GM23248 (cell line): ENCODE data around the gene ANKRD6. TPM values are rescaled to one million over a fixed set of nuclear protein-coding genes. Genes with fewer than 3 reads are reported as not detected.
"Not testable (repeated sequence)": the region's sequence is repeated elsewhere in the genome, so short reads cannot be mapped to it uniquely, and the experiment has no call there.

Source experiments
- DNase-seq: peaks from one replicate; pipeline ENCODE4 v3.0.0-alpha.2; 2015
- H2AFZ ChIP-seq: fragments of 200-600 bp; sonication (generic); 2 replicates; pipeline ENCODE4 v1.6.1; 2016; ENCODE audit warnings: antibody characterized with exemption
- H3F3A ChIP-seq: fragments of 200-600 bp; sonication (generic); 2 replicates; pipeline ENCODE4 v1.6.1; 2016; ENCODE audit warnings: mild to moderate bottlenecking, antibody characterized with exemption, mixed run types; ENCODE audit not compliant: insufficient read depth
- H3K27ac ChIP-seq: fragments of 200-600 bp; sonication (generic); 2 replicates; pipeline ENCODE4 v1.5.1; 2016; ENCODE audit warnings: mild to moderate bottlenecking
- H3K27me3 ChIP-seq: fragments of 200-600 bp; sonication (generic); replicated peaks from 2 replicates; pipeline ENCODE4 v1.6.1; 2016; ENCODE audit warnings: mild to moderate bottlenecking; ENCODE audit not compliant: insufficient read depth
- H3K36me3 ChIP-seq: fragments of 200-600 bp; sonication (generic); 2 replicates; pipeline ENCODE4 v1.6.1; 2016; ENCODE audit warnings: low read depth, mild to moderate bottlenecking
- H3K4me1 ChIP-seq: fragments of 200-600 bp; sonication (generic); 2 replicates; pipeline ENCODE4 v1.6.1; 2016; ENCODE audit warnings: mild to moderate bottlenecking; ENCODE audit not compliant: insufficient read depth
- H3K4me2 ChIP-seq: fragments of 200-600 bp; sonication (generic); one replicate; pipeline ENCODE4 v1.6.1; 2016; ENCODE audit warnings: mild to moderate bottlenecking; ENCODE audit not compliant: unreplicated experiment
- H3K4me3 ChIP-seq: fragments of 200-600 bp; sonication (generic); 2 replicates; pipeline ENCODE4 v1.5.1; 2016; ENCODE audit warnings: mild to moderate bottlenecking
- H3K79me2 ChIP-seq: fragments of 200-600 bp; sonication (generic); 2 replicates; pipeline ENCODE4 v1.6.1; 2016; ENCODE audit warnings: mild to moderate bottlenecking; ENCODE audit not compliant: insufficient read depth
- H3K9ac ChIP-seq: fragments of 200-600 bp; sonication (generic); 2 replicates; pipeline ENCODE4 v1.6.1; 2016; ENCODE audit warnings: mild to moderate bottlenecking
- H3K9me2 ChIP-seq: fragments of 200-600 bp; sonication (generic); 2 replicates; pipeline ENCODE4 v1.6.1; 2016; ENCODE audit warnings: mixed run types, mild to moderate bottlenecking, moderate library complexity; ENCODE audit not compliant: insufficient read depth
- H3K9me3 ChIP-seq: fragments of 200-600 bp; sonication (generic); one replicate; pipeline ENCODE4 v1.6.1; 2017; ENCODE audit warnings: low read depth
- H4K20me1 ChIP-seq: fragments of 200-600 bp; sonication (generic); 2 replicates; pipeline ENCODE4 v1.6.0; 2016; ENCODE audit not compliant: insufficient read depth
- EZH2 ChIP-seq: fragments of 200-600 bp; sonication (generic); IDR thresholded peaks from 2 replicates; pipeline ENCODE4 v1.6.1; 2018; ENCODE audit warnings: antibody characterized with exemption, mild to moderate bottlenecking; ENCODE audit not compliant: insufficient read depth, poor library complexity, severe bottlenecking
- EZH2phosphoT487 ChIP-seq: fragments of 200-600 bp; sonication (generic); IDR thresholded peaks from 2 replicates; pipeline ENCODE4 v1.6.1; 2018; ENCODE audit warnings: antibody characterized with exemption, moderate library complexity, mild to moderate bottlenecking, low read depth; ENCODE audit not compliant: insufficient read depth
- WGBS, 2 experiments: methylation state at CpG; one replicate each; pipeline ENCODE4 v1.1.6; 2015 to 2017; ENCODE audit warnings: low lambda C conversion rate in 2 of 2, low coverage in 1 of 2; ENCODE audit errors: missing lambda C conversion rate in 2 of 2; 5-methylcytosine and 5-hydroxymethylcytosine counted together
- in situ Hi-C: fragments of 300-500 bp; cut with MboI; formaldehyde crosslinking; loops from 2 replicates; pipeline ENCODE4 v1.15.0; 2020
- polyA plus RNA-seq: library from polyadenylated mRNA; unstranded; fragments of >200 nt; fragmentation: Nextera tagmentation; extraction: Ambion mirVana; gene quantifications from 2 replicates; pipeline ENCODE4 v1.2.1, GENCODE V29; 2016
- total RNA-seq: library from RNA; depleted of rRNA; stranded (reverse); fragments of >200 nt; shearing (Covaris generic); gene quantifications from 2 replicates; pipeline ENCODE4 v1.2.3, GENCODE V29; 2014

ANKRD6 gene
- total and polyA plus RNA-seq, 2 experiments from 2014 or later: 0.54 to 12.4 TPM

DNA sequence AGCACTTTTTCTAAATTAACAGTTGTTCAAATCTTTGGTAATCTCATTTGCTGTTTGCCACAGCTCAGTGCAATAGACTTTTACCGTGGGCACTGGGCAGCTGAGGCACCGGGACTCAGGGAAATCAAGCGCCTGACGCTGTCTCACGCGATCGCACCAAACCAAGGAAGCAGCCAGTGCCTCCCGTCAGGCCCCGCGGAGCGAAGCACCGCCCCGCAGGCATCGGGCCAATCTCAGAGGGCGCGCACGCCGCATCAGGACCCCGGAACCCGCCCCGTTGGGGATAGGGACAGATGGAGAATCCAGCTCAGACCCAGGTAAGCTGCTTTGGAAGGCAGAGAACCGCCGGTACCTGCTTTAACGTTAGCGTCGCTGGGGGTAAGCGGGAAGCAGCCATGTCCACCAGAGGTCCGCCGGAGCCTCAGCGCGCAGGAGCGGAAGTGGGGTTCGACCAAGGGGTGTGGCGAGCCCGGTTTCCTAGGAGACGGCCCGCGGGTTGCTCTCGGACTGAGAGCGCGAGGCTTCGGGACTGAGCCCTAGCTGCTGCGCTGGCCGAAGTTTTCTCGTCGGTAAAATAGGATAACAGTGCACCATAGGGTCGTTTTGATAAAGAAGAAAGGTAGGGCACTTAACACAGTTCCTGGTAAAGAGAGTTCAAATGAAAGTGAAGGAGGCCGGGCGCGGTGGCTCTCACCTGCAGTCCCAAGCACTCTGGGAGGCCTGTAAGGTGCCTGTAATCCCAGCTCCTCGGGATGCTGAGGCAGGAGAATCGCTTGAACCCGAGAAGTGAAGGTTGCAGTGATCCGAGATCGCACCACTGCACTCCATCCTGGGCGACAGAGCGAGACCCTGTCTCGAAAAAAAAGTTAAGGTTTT, 205.6 kb downstream of the ANKRD6 start, which contains the start of gene LYRM2:
Gene LYRM2 (minus strand): TSS at position 428 of the 876 bp plus-strand sequence. CDS start 31 bp downstream, at position 397.
- in situ Hi-C loops: no loop called here
- Histone ChIP-seq H3K27me3 (no peaks in the 10 kb centered on the region), H3K79me2 (peaks cover 18% of the 10 kb centered on the region), H3K36me3 (peaks cover 4% of the 10 kb centered on the region; the same call in 1 of the 2 replicates), H3K4me3 (peak within 1 kb of the TSS; percentile 84), H3K27ac (peak within 1 kb of the TSS; percentile 83), H3K4me2 (peak within 1 kb of the TSS; percentile 93), H3F3A (peaks cover 5% of the 10 kb centered on the region; the same call in 1 of the 2 replicates), H3K9ac (peak within 1 kb of the TSS; percentile 92), H3K9me3 (no peaks in the 10 kb centered on the region), H3K9me2 (no peaks in the 10 kb centered on the region), H2AFZ (peak within 1 kb of the TSS; percentile 97), H3K4me1 (peaks cover 4% of the 10 kb centered on the region; the same call in 1 of the 2 replicates), H4K20me1 (no peaks in the 10 kb centered on the region)
- peak; percentile 99 for DNase-seq
- 2% methylated on average over 53 to 57 of the region's 58 CpGs for whole genome bisulfite sequencing, 2 experiments
- TF ChIP-seq EZH2 (no peak), EZH2phosphoT487 (no peak)

- in situ Hi-C loops: no loop called here
- Histone ChIP-seq H3K9me2 (no peaks in the 10 kb centered on the region), H3K9me3 (no peaks in the 10 kb centered on the region), H3K4me3 (no peak overlapping the region), H4K20me1 (no peaks in the 10 kb centered on the region), H3K27ac (peak overlapping the region; percentile 37), H3K4me1 (peaks cover 12% of the 10 kb centered on the region), H3F3A (peaks cover 16% of the 10 kb centered on the region; the same call in 1 of the 2 replicates), H3K4me2 (no peak overlapping the region), H3K36me3 (peaks cover 11% of the 10 kb centered on the region; the same call in 1 of the 2 replicates), H3K9ac (no peak overlapping the region), H3K27me3 (no peaks in the 10 kb centered on the region), H3K79me2 (peaks cover 18% of the 10 kb centered on the region), H2AFZ (no peak overlapping the region)
- no peak for TF ChIP-seq EZH2
- TF ChIP-seq EZH2phosphoT487: no peak
- 44 to 69% methylated on average over 2 to 4 of the region's 4 CpGs for WGBS, 2 experiments
- DNase-seq: peak; percentile 63
Measured at GRCh38 chr6:89640804-89641203, 207.9 kb downstream of the ANKRD6 start.

DNA sequence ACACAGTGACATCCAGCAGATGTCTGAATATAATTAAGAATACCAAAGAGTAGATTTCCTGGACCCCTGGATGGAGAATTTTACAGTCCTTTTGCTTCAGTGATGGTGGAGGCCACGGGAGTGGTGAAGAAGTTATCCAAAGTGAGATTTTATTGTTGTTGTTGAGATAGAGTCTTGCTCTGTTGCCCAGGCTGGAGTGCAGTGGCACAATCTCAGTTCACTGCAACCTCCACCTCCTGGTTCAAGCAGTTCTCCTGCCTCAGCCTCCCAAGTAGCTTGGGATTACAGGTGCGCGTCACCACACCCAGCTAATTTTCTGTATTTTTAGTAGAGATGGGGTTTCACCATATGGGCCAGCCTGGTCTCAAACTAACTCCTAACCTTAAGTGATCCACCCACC, 208.6 kb downstream of the ANKRD6 start:
- H3K4me2 ChIP-seq, H3K4me3 ChIP-seq, H3K9me3 ChIP-seq, DNase-seq, in situ Hi-C loops, H3K27ac ChIP-seq, H3K27me3 ChIP-seq, H3K36me3 ChIP-seq, H2AFZ ChIP-seq, H4K20me1 ChIP-seq, H3K9me2 ChIP-seq, H3K9ac ChIP-seq: not testable (repeated sequence)
- H3F3A ChIP-seq: peaks cover 16% of the 10 kb centered on the region; the same call in 1 of the 2 replicates
- peaks cover 12% of the 10 kb centered on the region for H3K4me1 ChIP-seq
- WGBS, 2 experiments: 97% methylated on average over 3 of the region's 3 CpGs
- peaks cover 18% of the 10 kb centered on the region for H3K79me2 ChIP-seq

GRCh38 chr6:89642956-89643355, 210.0 kb downstream of the ANKRD6 start:
- Histone ChIP-seq H2AFZ (no peak overlapping the region), H3K4me1 (peaks cover 8% of the 10 kb centered on the region), H3K9me2 (no peaks in the 10 kb centered on the region), H3K36me3 (peaks cover 9% of the 10 kb centered on the region), H4K20me1 (no peaks in the 10 kb centered on the region), H3K27me3 (no peaks in the 10 kb centered on the region), H3K27ac (no peak overlapping the region), H3K4me3 (no peak overlapping the region), H3F3A (peaks cover 16% of the 10 kb centered on the region; the same call in 1 of the 2 replicates), H3K9me3 (no peaks in the 10 kb centered on the region), H3K9ac (no peak overlapping the region), H3K79me2 (peaks cover 13% of the 10 kb centered on the region), H3K4me2 (no peak overlapping the region)
- in situ Hi-C loops: no loop called here
- no peak for TF ChIP-seq EZH2phosphoT487
- no peak for TF ChIP-seq EZH2
- 60 to 62% methylated on average over 3 of the region's 3 CpGs for WGBS, 2 experiments
- no peak for DNase-seq
